GM08714 (cell line): ENCODE measurements around the gene LIMK2.
"Not testable (repeated sequence)": the region's sequence is repeated elsewhere in the genome, so short reads cannot be mapped to it uniquely, and the experiment has no call there.

Source experiments
- H3K4me3 ChIP-seq: fragments of 200-500 bp; sonication (Bioruptor generic); 2 replicates; pipeline ENCODE4 v1.5.1; 2014; ENCODE audit warnings: mild to moderate bottlenecking, low read length, inconsistent platforms
- ZNF274 ChIP-seq: IDR thresholded peaks from 2 replicates; pipeline ENCODE4 v1.6.1; 2012; ENCODE audit warnings: mild to moderate bottlenecking, low read depth, low read length

LIMK2 gene

GRCh38 chr22:31295831-31296657 is 83.9 kb downstream of the LIMK2 start:
- no peak for TF ChIP-seq ZNF274
- H3K4me3 ChIP-seq = no peak overlapping the region

GRCh38 chr22:31300896-31301295 is 88.8 kb downstream of the LIMK2 start:
- TF ChIP-seq ZNF274 = no peak
- H3K4me3 ChIP-seq = no peak overlapping the region

DNA sequence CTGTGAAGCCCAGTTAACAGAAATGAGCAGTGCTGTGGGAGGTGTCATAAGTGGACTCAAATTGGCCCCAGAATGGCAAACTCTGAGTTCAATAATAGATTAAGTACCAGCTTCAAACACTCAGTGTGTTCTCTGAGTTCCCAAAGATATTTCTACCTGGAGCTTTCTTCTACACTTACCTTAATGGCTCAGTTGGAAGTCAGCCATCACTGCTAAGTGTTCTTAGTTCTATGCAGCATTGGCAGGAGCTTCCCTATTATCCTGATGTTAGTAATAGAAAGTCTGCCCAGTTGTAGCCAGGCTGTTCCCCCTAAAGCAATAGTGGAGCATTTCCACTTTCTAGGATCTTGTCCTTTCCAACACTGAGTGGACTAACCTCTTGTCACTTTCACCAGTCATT is 89.9 kb downstream of the LIMK2 start:
- no peak overlapping the region for H3K4me3 ChIP-seq
- TF ChIP-seq ZNF274 = no peak

DNA sequence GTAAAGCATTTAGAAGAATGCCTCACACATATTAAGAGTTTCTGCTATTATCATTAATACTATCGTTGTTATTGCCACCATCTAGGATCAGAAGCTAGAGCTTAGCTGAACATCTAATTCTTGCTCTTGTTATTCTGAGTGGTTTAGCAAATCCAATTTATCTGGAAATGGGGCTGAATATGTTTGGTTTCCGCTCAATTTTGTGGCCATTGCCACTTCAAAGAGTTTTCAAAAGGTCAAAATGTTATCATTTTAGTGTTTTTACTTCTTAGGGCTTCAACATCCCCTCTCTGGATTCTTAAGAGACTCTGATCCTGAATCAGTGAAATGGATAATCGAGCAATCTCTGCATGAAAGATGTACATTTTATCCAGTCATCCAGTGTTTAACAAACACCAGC is 90.4 kb downstream of the LIMK2 start:
- no peak for TF ChIP-seq ZNF274
- no peak overlapping the region for H3K4me3 ChIP-seq

GRCh38 chr22:31305194-31305593 is 93.1 kb downstream of the LIMK2 start:
- no peak overlapping the region for H3K4me3 ChIP-seq
- no peak for TF ChIP-seq ZNF274

DNA sequence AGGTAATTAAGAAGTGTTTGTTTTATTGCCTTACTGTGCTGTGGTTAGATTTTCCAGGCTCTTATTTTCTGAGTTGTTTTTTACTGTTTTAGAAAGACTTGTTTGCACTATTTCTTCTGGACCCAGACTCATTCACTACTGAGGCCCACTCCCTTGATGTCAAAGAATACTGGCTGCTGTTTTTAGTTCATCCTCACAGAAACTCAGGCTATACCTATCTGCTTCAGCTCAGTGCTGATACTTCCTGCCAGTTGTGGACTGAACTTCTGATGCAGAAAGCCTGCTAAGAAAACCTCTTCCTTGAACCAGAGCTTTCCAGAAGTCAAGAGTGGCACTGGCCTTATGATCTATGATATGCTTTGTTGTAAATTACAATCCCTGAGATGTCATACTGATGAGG is 96.1 kb downstream of the LIMK2 start:
- H3K4me3 ChIP-seq = no peak overlapping the region
- TF ChIP-seq ZNF274 = no peak

GRCh38 chr22:31313366-31314147 is 101.5 kb downstream of the LIMK2 start:
- no peak overlapping the region for H3K4me3 ChIP-seq
- TF ChIP-seq ZNF274 = no peak

DNA sequence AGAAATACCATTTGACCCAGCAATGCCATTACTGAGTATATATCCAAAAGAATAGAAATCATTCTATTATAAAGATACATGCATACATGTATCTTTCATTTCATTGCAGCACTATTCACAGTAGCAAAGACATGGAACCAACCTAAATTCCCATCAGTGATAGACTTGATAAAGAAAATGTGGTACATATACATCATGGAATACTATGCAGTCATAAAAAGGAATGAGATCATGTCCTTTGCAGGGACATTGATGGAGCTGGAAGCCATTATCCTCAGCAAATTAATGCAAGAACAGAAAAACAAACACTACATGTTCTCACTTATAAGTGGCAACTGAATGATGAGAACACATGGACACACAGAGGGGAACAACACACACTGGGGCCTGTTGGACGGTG is 102.1 kb downstream of the LIMK2 start:
- H3K4me3 ChIP-seq = not testable (repeated sequence)

GRCh38 chr22:31321421-31321820 is 109.3 kb downstream of the LIMK2 start:
- no peak for TF ChIP-seq ZNF274
- no peak overlapping the region for H3K4me3 ChIP-seq

DNA sequence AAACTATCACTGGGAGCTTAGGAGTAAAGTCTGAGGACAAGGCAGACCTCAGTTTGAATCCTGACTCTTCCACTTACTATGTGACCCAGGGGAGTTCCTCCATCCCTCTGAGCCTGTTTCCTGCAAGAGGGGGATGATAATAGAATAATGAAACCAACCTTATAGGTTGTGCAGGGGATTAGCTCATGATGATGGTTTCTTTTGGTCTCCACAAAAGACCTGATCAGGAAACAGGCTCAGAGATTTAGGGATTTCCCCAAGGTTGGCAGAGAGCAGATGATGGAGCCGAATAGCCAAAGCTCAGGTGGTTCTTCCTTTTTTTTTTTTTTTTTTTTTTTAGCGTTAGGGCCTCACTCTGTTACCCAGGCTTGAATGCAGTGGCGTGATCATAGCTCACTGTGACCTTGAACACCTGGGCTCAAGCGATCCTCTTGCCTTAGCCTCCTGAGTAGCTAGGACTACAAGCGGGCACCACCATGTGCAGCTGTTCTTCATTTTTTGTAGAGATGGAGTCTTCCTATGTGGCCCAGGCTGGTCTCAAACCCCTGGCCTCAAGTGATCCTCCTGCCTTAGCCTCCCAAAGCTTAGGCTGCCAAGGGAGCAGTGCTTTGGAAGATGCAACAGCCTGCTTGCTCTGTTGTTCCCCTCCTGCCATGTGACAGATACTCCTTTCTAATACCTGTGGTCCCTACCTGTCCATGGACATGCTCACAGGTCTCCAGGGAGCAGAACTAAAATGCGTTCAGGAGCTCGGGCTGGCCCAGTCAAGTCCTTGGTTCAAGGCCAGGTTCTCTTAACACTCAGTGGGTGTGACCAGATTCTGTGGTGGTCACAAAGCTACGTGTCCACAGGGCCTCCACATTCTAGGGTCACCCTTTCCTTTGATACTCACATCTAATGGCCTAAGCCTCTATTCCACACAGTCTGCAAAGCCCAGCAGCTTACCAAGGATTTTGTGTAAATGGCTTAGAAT is 111.8 kb downstream of the LIMK2 start:
- no peak for TF ChIP-seq ZNF274
- H3K4me3 ChIP-seq = no peak overlapping the region

DNA sequence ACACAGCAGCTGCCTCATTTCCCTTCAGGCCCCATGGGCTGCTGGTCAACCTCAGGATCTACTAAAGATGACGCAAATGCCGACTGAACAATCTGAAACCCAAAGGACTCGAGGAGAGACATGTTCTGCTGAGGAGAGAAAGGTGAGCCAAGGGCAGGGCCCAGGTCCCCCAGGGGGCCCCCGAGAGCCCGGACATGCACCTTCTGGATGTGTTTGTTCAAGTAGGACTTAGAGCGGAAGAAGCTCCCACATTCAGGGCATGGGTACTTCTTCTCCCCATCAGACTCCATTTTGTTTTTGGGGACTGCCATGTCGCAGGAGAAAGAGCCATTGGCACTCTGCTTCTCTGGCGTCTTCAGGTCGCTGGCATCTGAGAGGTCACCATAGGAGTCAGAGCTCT is 114.8 kb downstream of the LIMK2 start:
- no peak for TF ChIP-seq ZNF274

GRCh38 chr22:31327806-31328543 is 115.9 kb downstream of the LIMK2 start:
- no peak for TF ChIP-seq ZNF274
- H3K4me3 ChIP-seq = no peak overlapping the region

More for the DNA sequence above, 114.8 kb downstream of the LIMK2 start:
- no peak overlapping the region for H3K4me3 ChIP-seq

DNA sequence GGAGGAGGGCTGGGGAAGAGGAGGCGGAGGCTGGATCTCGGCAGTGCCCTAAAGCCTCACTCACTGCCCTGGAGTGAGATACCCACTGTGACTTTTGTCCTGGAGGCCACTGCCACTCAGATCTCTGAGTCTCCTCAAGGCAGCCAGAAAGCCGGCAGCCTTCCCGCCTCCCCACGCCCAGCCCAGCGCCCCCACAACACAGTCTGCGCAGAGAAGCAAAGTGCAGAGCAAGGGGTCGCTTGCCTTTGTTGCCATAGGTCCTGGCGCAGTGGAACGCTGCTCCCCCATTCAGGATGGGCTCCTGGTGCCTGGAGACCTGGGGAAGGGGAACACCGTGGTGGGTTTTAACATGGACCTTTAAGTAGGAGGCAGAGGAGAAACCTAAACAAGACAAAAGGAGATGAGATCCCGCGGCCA is 116.5 kb downstream of the LIMK2 start:
- TF ChIP-seq ZNF274 = no peak
- H3K4me3 ChIP-seq = no peak overlapping the region
